ENCODE measurements around the gene GALNT9.

- TF ChIP-seq CTCF (IDR thresholded peaks at IDR 0.05; ENCODE audit: low read depth, low read length) (no peak), EZH2phosphoT487 (IDR thresholded peaks at IDR 0.05; ENCODE audit: low read depth) (no peak)
These were observed 142.3 kb downstream of the GALNT9 start for GRCh38 chr12:132186857-132187620.

Data from OCI-LY3 (cell line).